HepG2 (cell line): ENCODE data around the gene CA6. TPM values are rescaled to one million over a fixed set of nuclear protein-coding genes. Genes with fewer than 3 reads are reported as not detected.

Source experiments
- ELF3 ChIP-seq: IDR thresholded peaks from 2 replicates; pipeline ENCODE4 v1.6.1; 2016; ENCODE audit warnings: missing genetic modification reagents, missing compliant biosample characterization
- GATAD1 ChIP-seq: IDR thresholded peaks from 2 replicates; pipeline ENCODE4 v1.6.1; 2016; ENCODE audit warnings: missing genetic modification reagents, missing compliant biosample characterization
- HOXA9 ChIP-seq: sonication (generic); formaldehyde crosslinking; IDR thresholded peaks from 2 replicates; pipeline ENCODE4 v1.8.1; 2022; ENCODE audit warnings: missing genetic modification reagents, mild to moderate bottlenecking, moderate library complexity, borderline replicate concordance
- MAFK ChIP-seq, 2 experiments: IDR thresholded peaks in 1 of 2; conservative IDR thresholded peaks in 1 of 2; 2 replicates each; pipeline ENCODE4 v1.6.1; 2011; ENCODE audit warnings: improper control_type of control experiment in 2 of 2, low read length in 2 of 2
- NR2C2 ChIP-seq: sonication (generic); formaldehyde crosslinking; IDR thresholded peaks from 2 replicates; pipeline ENCODE4 v1.4.0; 2020; ENCODE audit warnings: missing genetic modification reagents, mild to moderate bottlenecking, moderate library complexity, borderline replicate concordance
- POGZ ChIP-seq: sonication (generic); formaldehyde crosslinking; IDR thresholded peaks from 2 replicates; pipeline ENCODE4 v1.4.0; 2020; ENCODE audit warnings: mild to moderate bottlenecking, missing genetic modification reagents
- RORA ChIP-seq: sonication (generic); formaldehyde crosslinking; IDR thresholded peaks from 2 replicates; pipeline ENCODE4 v1.5.0; 2020; ENCODE audit warnings: mild to moderate bottlenecking, missing genetic modification reagents, moderate library complexity
- TBX2 ChIP-seq: sonication (generic); formaldehyde crosslinking; IDR thresholded peaks from 2 replicates; pipeline ENCODE4 v1.5.0; 2020; ENCODE audit warnings: missing genetic modification reagents, mild to moderate bottlenecking, borderline replicate concordance
- TP53 ChIP-seq: sonication (generic); formaldehyde crosslinking; conservative IDR thresholded peaks from 2 replicates; pipeline ENCODE4 v1.4.0; 2020; ENCODE audit warnings: missing genetic modification reagents
- U2AF2 ChIP-seq: fragments of 200-400 bp; formaldehyde crosslinking; IDR thresholded peaks from 2 replicates; pipeline ENCODE4 v1.6.1; 2017; ENCODE audit warnings: low read depth, mild to moderate bottlenecking, low read length
- ZNF101 ChIP-seq: sonication (generic); formaldehyde crosslinking; IDR thresholded peaks from 2 replicates; pipeline ENCODE4 v1.4.0; 2020; ENCODE audit warnings: mild to moderate bottlenecking, low read depth, missing genetic modification reagents, borderline replicate concordance
- ZNF292 ChIP-seq: sonication (generic); formaldehyde crosslinking; IDR thresholded peaks from 2 replicates; pipeline ENCODE4 v1.8.1; 2022; ENCODE audit warnings: mild to moderate bottlenecking, low read depth, missing genetic modification reagents, borderline replicate concordance
- ZNF547 ChIP-seq: sonication (generic); formaldehyde crosslinking; IDR thresholded peaks from 2 replicates; pipeline ENCODE4 v1.5.1; 2020; ENCODE audit warnings: mild to moderate bottlenecking, missing genetic modification reagents
- ZNF574 ChIP-seq: sonication (generic); formaldehyde crosslinking; IDR thresholded peaks from 2 replicates; pipeline ENCODE4 v1.4.0; 2020; ENCODE audit warnings: missing genetic modification reagents
- polyA plus RNA-seq, 8 experiments: library from polyadenylated mRNA; depleted of rRNA in 3 of 8; stranded (reverse) in 7 of 8; unstranded in 1 of 8; fragments of >200 nt; fragmentation: Illumina TruSeq in 4 of 8; extraction: Trizol in 4 of 8; gene quantifications; 2 replicates each; pipeline versions ENCODE4 v1.2.1 to v1.2.3, GENCODE V29; 2011 to 2016; ENCODE audit warnings: low read depth in 4 of 8, missing spikeins in 1 of 8, mixed read lengths in 1 of 8; ENCODE audit not compliant: insufficient read depth in 1 of 8
- total RNA-seq, 5 experiments: library from RNA; depleted of rRNA; stranded (reverse); fragments of >200 nt; fragmentation: Illumina TruSeq; extraction: Trizol; gene quantifications; 2 replicates each; pipeline ENCODE4 v1.2.3, GENCODE V29; 2016; ENCODE audit warnings: low read depth in 1 of 5

CA6 gene
- total and polyA plus RNA-seq, 2 of the 13 experiments (the other 11 are each of a cell fraction or from before 2014, with no cell fraction given): not detected

GRCh38 chr1:8947127-8947691 is 1.5 kb downstream of the CA6 start (continued):
- no peak for TF ChIP-seq U2AF2
- TF ChIP-seq RORA: no peak
- TF ChIP-seq ZNF292 (CRISPR knock-in tag): peak; percentile 51; the same call in 1 of the 2 replicates
- TF ChIP-seq NR2C2 (CRISPR knock-in tag): peak; percentile 98
- peak; percentile 32; the same call in 1 of the 2 replicates for TF ChIP-seq GATAD1 (CRISPR knock-in tag)
- no peak for TF ChIP-seq ZNF101
- TF ChIP-seq MAFK (conservative IDR thresholded peaks at IDR 0.05 in 1 of 2, IDR thresholded peaks at IDR 0.05 in 1 of 2; ENCODE audit: low read length in 2 of 2): no peak
- TF ChIP-seq TP53 (CRISPR knock-in tag): 0 out of 2 replicates have a peak, but pooled peaks have one; percentile 22
- TF ChIP-seq ELF3 (CRISPR knock-in tag): 0 out of 2 replicates have a peak, but pooled peaks have one; percentile 43
- no peak; the same call in 1 of the 2 replicates for TF ChIP-seq TBX2 (CRISPR knock-in tag)
- peak; percentile 58 for TF ChIP-seq ZNF574 (CRISPR knock-in tag)
- TF ChIP-seq POGZ (CRISPR knock-in tag): peak; percentile 55
- no peak for TF ChIP-seq HOXA9 (CRISPR knock-in tag)
- TF ChIP-seq ZNF547: no peak
